Tibial nerve (tissue), 4 donors: ENCODE results near the gene DLGAP1. TPM values are rescaled to one million over a fixed set of nuclear protein-coding genes. Genes with fewer than 3 reads are reported as not detected.

Source experiments
- DNase-seq, 2 donors: peaks; one replicate each; pipeline ENCODE4 v3.0.0-alpha.2; 2019; ENCODE audit warnings: low spot score in 2 of 2
- H3K27ac ChIP-seq, 4 donors: fragments of 200-600 bp; sonication (generic) in 3 of 4; one replicate each; pipeline ENCODE4 v1.5.1; 2017 to 2019; ENCODE audit warnings: mild to moderate bottlenecking in 1 of 4
- H3K27me3 ChIP-seq, 2 donors: fragments of 200-600 bp; sonication (generic) in 1 of 2; one replicate each; pipeline versions ENCODE4 v1.5.1 to v1.6.0; 2017 to 2019
- H3K36me3 ChIP-seq, 3 donors: fragments of 200-600 bp; sonication (generic); one replicate each; pipeline ENCODE4 v1.5.1; 2018 to 2019
- H3K4me1 ChIP-seq, 4 donors: fragments of 200-600 bp; sonication (generic) in 3 of 4; one replicate each; pipeline ENCODE4 v1.5.1; 2017 to 2019
- H3K4me3 ChIP-seq, 4 donors: fragments of 200-600 bp; sonication (generic) in 3 of 4; one replicate each; pipeline ENCODE4 v1.5.1; 2017 to 2019; ENCODE audit warnings: mild to moderate bottlenecking in 1 of 4, moderate library complexity in 1 of 4
- H3K9me3 ChIP-seq, 4 donors: fragments of 200-600 bp; sonication (generic) in 3 of 4; one replicate each; pipeline ENCODE4 v1.5.1; 2017 to 2019
- CTCF ChIP-seq, 5 experiments: fragments of 200-600 bp in 3 of 5; fragments of 450-650 bp in 2 of 5; sonication (generic) in 3 of 5; IDR thresholded peaks; one replicate each; pipeline ENCODE4 v1.5.1; 2016 to 2019; ENCODE audit warnings: antibody characterized with exemption in 5 of 5, mild to moderate bottlenecking in 3 of 5, moderate library complexity in 2 of 5
- EP300 ChIP-seq, 2 donors: sonication (generic); formaldehyde crosslinking; IDR thresholded peaks; one replicate each; pipeline ENCODE4 v1.6.1; 2017; ENCODE audit warnings: antibody characterized with exemption in 2 of 2, mild to moderate bottlenecking in 1 of 2
- POLR2A ChIP-seq, 2 donors: fragments of 450-650 bp; IDR thresholded peaks; one replicate each; pipeline ENCODE4 v1.6.1; 2017; ENCODE audit warnings: antibody characterized with exemption in 2 of 2, mild to moderate bottlenecking in 2 of 2, moderate library complexity in 2 of 2
- WGBS, 2 donors: methylation state at CpG; one replicate each; pipeline ENCODE4 v1.1.5; 2018; 5-methylcytosine and 5-hydroxymethylcytosine counted together
- total RNA-seq, 4 donors: library from RNA; depleted of rRNA; stranded (reverse); fragments of >200 nt; gene quantifications; one replicate each; pipeline ENCODE4 v1.1.0, GENCODE V29; 2016

Gene DLGAP1
- total RNA-seq, 4 donors from 2014 or later = 1.5 to 18.3 (median 2.5) TPM

GRCh38 chr18:3499501-3499900, 955.6 kb downstream of the DLGAP1 start:
- no peaks in the 10 kb centered on the region for H3K36me3 ChIP-seq
- 42 to 43% methylated on average over 10 of the region's 10 CpGs for WGBS, 2 donors
- no peaks in the 10 kb centered on the region for H3K27me3 ChIP-seq
- H3K9me3 ChIP-seq = no peaks in the 10 kb centered on the region
- peak overlapping the region; percentile 18 to 59 (median 46) for H3K4me3 ChIP-seq
- DNase-seq = no peak
- H3K4me1 ChIP-seq = peaks cover 0 to 14% (median 2%) of the 10 kb centered on the region in 4 donors
- no peak overlapping the region for H3K27ac ChIP-seq
- TF ChIP-seq CTCF (IDR thresholded peaks at IDR 0.05) (no peak), POLR2A (IDR thresholded peaks at IDR 0.05) (no peak), EP300 (IDR thresholded peaks at IDR 0.05) (no peak)

GRCh38 chr18:3498698-3499471, 956.2 kb downstream of the DLGAP1 start:
- Histone ChIP-seq H3K9me3 (no peaks in the 10 kb centered on the region), H3K4me1 (peaks cover 0 to 14% (median 2%) of the 10 kb centered on the region in 4 donors), H3K27me3 (no peaks in the 10 kb centered on the region), H3K4me3 (peak overlapping the region; percentile 18 to 59 (median 46)), H3K36me3 (no peaks in the 10 kb centered on the region), H3K27ac (peak overlapping the region in 1 of 4 donors; percentile 40)
- WGBS, 2 donors = 24 to 29% methylated on average over 38 to 58 of the region's 58 CpGs
- DNase-seq = peak in 1 of 2 donors; percentile 15
- TF ChIP-seq CTCF (IDR thresholded peaks at IDR 0.05) (no peak), POLR2A (IDR thresholded peaks at IDR 0.05) (no peak), EP300 (IDR thresholded peaks at IDR 0.05) (no peak)

GRCh38 chr18:3495691-3496430, 959.2 kb downstream of the DLGAP1 start:
- Histone ChIP-seq H3K9me3 (no peaks in the 10 kb centered on the region), H3K27ac (no peak overlapping the region), H3K36me3 (no peaks in the 10 kb centered on the region), H3K4me1 (peaks cover 0 to 14% (median 2%) of the 10 kb centered on the region in 4 donors), H3K4me3 (no peak overlapping the region), H3K27me3 (no peaks in the 10 kb centered on the region)
- DNase-seq = no peak
- TF ChIP-seq POLR2A (IDR thresholded peaks at IDR 0.05) (no peak), CTCF (IDR thresholded peaks at IDR 0.05) (no peak), EP300 (IDR thresholded peaks at IDR 0.05) (no peak)
- 78 to 80% methylated on average over 7 of the region's 7 CpGs for WGBS, 2 donors

- no peak for TF ChIP-seq CTCF (IDR thresholded peaks at IDR 0.05)
- TF ChIP-seq EP300 (IDR thresholded peaks at IDR 0.05) = no peak
- TF ChIP-seq POLR2A (IDR thresholded peaks at IDR 0.05) = no peak
- no peaks in the 10 kb centered on the region for H3K27me3 ChIP-seq
- H3K4me1 ChIP-seq = peaks cover 0 to 10% (median under 1%) of the 10 kb centered on the region in 4 donors
- DNase-seq = no peak
- H3K36me3 ChIP-seq = no peaks in the 10 kb centered on the region
- WGBS, 2 donors = 90 to 93% methylated on average over 5 of the region's 5 CpGs
- H3K4me3 ChIP-seq = no peak overlapping the region
- no peaks in the 10 kb centered on the region for H3K9me3 ChIP-seq
- no peak overlapping the region for H3K27ac ChIP-seq
Measured at GRCh38 chr18:3494569-3494968, 960.5 kb downstream of the DLGAP1 start.

- H3K27me3 ChIP-seq = no peaks in the 10 kb centered on the region
- no peak overlapping the region for H3K4me3 ChIP-seq
- TF ChIP-seq POLR2A (IDR thresholded peaks at IDR 0.05) (no peak), EP300 (IDR thresholded peaks at IDR 0.05) (no peak), CTCF (IDR thresholded peaks at IDR 0.05) (no peak)
- DNase-seq = no peak
- WGBS, 2 donors = 85 to 87% methylated on average over 4 of the region's 4 CpGs
- peaks cover 0 to 6% (median 0%) of the 10 kb centered on the region in 4 donors for H3K4me1 ChIP-seq
- peak overlapping the region in 1 of 4 donors; percentile 61 for H3K27ac ChIP-seq
- no peaks in the 10 kb centered on the region for H3K36me3 ChIP-seq
- H3K9me3 ChIP-seq = no peaks in the 10 kb centered on the region
Measured at GRCh38 chr18:3494245-3494526, 960.9 kb downstream of the DLGAP1 start.
